Measurements from ENCODE around the gene YOD1. TPM values are rescaled to one million over a fixed set of nuclear protein-coding genes. Genes with fewer than 3 reads are reported as not detected.

Gene YOD1
- total and polyA plus RNA-seq, 2 of the 4 experiments (the other 2 are of a cell fraction): 1.8 to 5.4 TPM

DNA sequence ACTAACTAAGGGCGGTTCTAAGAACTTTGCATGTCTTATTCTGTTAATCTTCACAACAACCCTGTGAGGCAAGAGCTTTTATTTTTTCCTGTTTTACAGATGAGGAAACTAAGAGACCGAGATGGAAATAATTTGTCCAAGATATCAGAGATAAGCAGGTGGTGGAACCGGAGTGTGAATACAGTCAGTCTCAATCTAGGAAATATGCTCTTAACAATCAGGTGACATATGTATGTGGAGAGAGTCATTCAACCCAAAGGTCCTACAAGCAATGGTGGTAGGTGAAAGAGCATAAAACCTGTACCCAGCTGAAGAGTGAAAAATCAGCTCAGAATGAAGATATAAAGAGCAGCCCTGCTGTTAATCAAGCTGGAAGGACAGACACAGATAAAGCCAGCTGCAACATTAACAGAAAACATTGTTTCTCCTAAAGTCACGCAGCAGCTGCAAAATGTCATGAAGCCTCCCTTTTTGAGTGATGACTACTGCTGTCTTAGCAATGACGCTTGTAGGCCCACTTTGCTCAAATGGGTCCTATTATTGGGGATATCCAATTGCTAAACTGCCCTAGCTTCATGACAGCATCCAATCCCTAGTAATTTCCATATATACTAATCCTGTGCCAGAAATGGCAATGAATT lies 50.2 kb downstream of the YOD1 start:
- CTCF ChIA-PET: no interaction called here
- H3K4me1 ChIP-seq (ENCODE audit: control insufficient read depth, insufficient read depth, low read length): no peaks in the 10 kb centered on the region
- no peak overlapping the region for H3K9ac ChIP-seq (ENCODE audit: low read depth, low read length)
- H3K27me3 ChIP-seq (ENCODE audit: control insufficient read depth, insufficient read depth, low read length): peaks cover 5% of the 10 kb centered on the region; the same call in 1 of the 2 replicates
- H2BK20ac ChIP-seq (ENCODE audit: low read depth, low read length): no peak overlapping the region
- H3K4ac ChIP-seq (ENCODE audit: low read depth, low read length): no peak overlapping the region
- H3K79me1 ChIP-seq (ENCODE audit: low read depth in 1 of 2, low read length in 2 of 2): no peaks in the 10 kb centered on the region
- H3K23ac ChIP-seq (ENCODE audit: low read depth, low read length): no peak overlapping the region
- WGBS, 2 experiments (ENCODE audit: extremely low coverage in 2 of 2, insufficient read length in 1 of 2): no CpG with 5 or more reads among the region's 5 CpGs
- no peak for ATAC-seq (ENCODE audit: low read depth)
- no peak overlapping the region for H3K18ac ChIP-seq (ENCODE audit: low read depth, low read length)
- H4K5ac ChIP-seq (ENCODE audit: low read depth, low read length): no peak overlapping the region
- dilution Hi-C loops (cut with HindIII; ENCODE audit: low sequenced_read_pairs, unreplicated experiment) (no loop called here), intact Hi-C loops (cut with micrococcal nuclease) (no loop called here), in situ Hi-C loops (cut with MboI; ENCODE audit: low sequenced_read_pairs) (no loop called here)
- POLR2A ChIA-PET (ENCODE audit: unreplicated experiment): no interaction called here
- H3K56ac ChIP-seq (ENCODE audit: extremely low read depth, insufficient read depth, low read length): no peak overlapping the region
- H3K4me2 ChIP-seq (ENCODE audit: low read depth, low read length): no peak overlapping the region
- no peaks in the 10 kb centered on the region for H3K9me1 ChIP-seq (ENCODE audit: insufficient read depth, low read length)
- H3K14ac ChIP-seq (replicated peaks; ENCODE audit: low read depth, low read length): no peak overlapping the region
- H4K91ac ChIP-seq (ENCODE audit: insufficient read depth, low read depth, low read length): no peak overlapping the region
- no TSS peak for BruUV-seq (replicated peaks)
- TF ChIP-seq POLR2A (IDR thresholded peaks at IDR 0.05; ENCODE audit: low read depth, low read length) (no peak), RCOR1 (IDR thresholded peaks at IDR 0.05; ENCODE audit: insufficient replicate concordance, low read length) (no peak), MAFK (IDR thresholded peaks at IDR 0.05; ENCODE audit: low read depth, low read length) (no peak), CHD1 (IDR thresholded peaks at IDR 0.05; ENCODE audit: low read depth, low read length) (no peak), FOS (IDR thresholded peaks at IDR 0.05; ENCODE audit: low read depth, low read length) (no peak), NFE2L2 (IDR thresholded peaks at IDR 0.05; ENCODE audit: low read depth, low read length) (no peak), RAD21 (IDR thresholded peaks at IDR 0.05; ENCODE audit: low read length) (no peak), CEBPB (IDR thresholded peaks at IDR 0.05; ENCODE audit: low read depth, low read length) (no peak)
- TF ChIP-seq, protein P1, sequence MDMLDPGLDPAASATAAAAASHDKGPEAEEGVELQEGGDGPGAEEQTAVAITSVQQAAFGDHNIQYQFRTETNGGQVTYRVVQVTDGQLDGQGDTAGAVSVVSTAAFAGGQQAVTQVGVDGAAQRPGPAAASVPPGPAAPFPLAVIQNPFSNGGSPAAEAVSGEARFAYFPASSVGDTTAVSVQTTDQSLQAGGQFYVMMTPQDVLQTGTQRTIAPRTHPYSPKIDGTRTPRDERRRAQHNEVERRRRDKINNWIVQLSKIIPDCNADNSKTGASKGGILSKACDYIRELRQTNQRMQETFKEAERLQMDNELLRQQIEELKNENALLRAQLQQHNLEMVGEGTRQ (IDR thresholded peaks at IDR 0.05; ENCODE audit: low read depth, low read length): no peak
- TF ChIP-seq, protein P2, sequence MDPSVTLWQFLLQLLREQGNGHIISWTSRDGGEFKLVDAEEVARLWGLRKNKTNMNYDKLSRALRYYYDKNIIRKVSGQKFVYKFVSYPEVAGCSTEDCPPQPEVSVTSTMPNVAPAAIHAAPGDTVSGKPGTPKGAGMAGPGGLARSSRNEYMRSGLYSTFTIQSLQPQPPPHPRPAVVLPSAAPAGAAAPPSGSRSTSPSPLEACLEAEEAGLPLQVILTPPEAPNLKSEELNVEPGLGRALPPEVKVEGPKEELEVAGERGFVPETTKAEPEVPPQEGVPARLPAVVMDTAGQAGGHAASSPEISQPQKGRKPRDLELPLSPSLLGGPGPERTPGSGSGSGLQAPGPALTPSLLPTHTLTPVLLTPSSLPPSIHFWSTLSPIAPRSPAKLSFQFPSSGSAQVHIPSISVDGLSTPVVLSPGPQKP (IDR thresholded peaks at IDR 0.05; ENCODE audit: borderline replicate concordance, low read depth, low read length): no peak
- H2AFZ ChIP-seq (replicated peaks; ENCODE audit: low read length, poor library complexity): no peak overlapping the region
- no peak overlapping the region for H2BK15ac ChIP-seq (ENCODE audit: low read depth, low read length)
- no peak overlapping the region for H3K4me3 ChIP-seq (ENCODE audit: insufficient read depth, low read depth, low read length)
- no peak overlapping the region for H2AK9ac ChIP-seq (replicated peaks; ENCODE audit: low read depth, low read length, poor library complexity)
- H4K20me1 ChIP-seq (ENCODE audit: insufficient read depth, low read length): no peaks in the 10 kb centered on the region
- H3K36me3 ChIP-seq (ENCODE audit: control insufficient read depth, insufficient read depth, low read length): no peaks in the 10 kb centered on the region
- no peak for DNase-seq
- H2BK5ac ChIP-seq (ENCODE audit: low read depth, low read length, poor library complexity, severe bottlenecking): no peak overlapping the region
- H2AK5ac ChIP-seq (ENCODE audit: low read depth, low read length): no peak overlapping the region
- no peak overlapping the region for H4K8ac ChIP-seq (ENCODE audit: low read depth in 2 of 2, low read length in 2 of 2)
- no peaks in the 10 kb centered on the region for H3K9me3 ChIP-seq (ENCODE audit: control insufficient read depth, insufficient read depth, low read length)
- no peak overlapping the region for H2BK120ac ChIP-seq (ENCODE audit: low read depth, low read length)
- H3K27ac ChIP-seq (ENCODE audit: insufficient read depth, low read length): no peak overlapping the region

Data from IMR-90 (cell line).